ENCODE data around the gene MRPL42.

DNA sequence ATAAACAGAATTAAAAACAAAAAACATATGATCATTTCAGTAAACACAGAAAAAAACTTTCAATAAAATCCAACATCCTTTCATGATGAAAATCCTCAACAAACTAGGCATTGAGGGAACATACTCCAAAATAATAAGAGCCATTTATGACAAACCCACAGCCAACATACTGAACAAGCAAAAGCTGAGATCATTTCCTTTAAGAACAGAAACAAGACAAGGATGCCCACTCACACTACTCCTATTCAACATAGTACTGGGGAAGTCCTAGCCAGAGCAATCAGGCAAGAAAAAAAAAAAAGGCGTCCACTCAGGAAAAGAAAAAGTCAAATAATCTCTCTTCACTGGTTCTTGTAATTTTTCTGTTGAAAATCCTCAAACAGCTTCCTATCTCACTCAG, 30.1 kb downstream of the MRPL42 start:
- no peak for TF ChIP-seq EZH2phosphoT487 (IDR thresholded peaks at IDR 0.05; ENCODE audit: borderline replicate concordance, low read length)
- TF ChIP-seq, protein P1, sequence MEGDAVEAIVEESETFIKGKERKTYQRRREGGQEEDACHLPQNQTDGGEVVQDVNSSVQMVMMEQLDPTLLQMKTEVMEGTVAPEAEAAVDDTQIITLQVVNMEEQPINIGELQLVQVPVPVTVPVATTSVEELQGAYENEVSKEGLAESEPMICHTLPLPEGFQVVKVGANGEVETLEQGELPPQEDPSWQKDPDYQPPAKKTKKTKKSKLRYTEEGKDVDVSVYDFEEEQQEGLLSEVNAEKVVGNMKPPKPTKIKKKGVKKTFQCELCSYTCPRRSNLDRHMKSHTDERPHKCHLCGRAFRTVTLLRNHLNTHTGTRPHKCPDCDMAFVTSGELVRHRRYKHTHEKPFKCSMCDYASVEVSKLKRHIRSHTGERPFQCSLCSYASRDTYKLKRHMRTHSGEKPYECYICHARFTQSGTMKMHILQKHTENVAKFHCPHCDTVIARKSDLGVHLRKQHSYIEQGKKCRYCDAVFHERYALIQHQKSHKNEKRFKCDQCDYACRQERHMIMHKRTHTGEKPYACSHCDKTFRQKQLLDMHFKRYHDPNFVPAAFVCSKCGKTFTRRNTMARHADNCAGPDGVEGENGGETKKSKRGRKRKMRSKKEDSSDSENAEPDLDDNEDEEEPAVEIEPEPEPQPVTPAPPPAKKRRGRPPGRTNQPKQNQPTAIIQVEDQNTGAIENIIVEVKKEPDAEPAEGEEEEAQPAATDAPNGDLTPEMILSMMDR (IDR thresholded peaks at IDR 0.05; ENCODE audit: low read depth, low read length, poor library complexity, severe bottlenecking), result no peak
